ENCODE results near the gene SEPTIN5. TPM values are rescaled to one million over a fixed set of nuclear protein-coding genes. Genes with fewer than 3 reads are reported as not detected.

The SEPTIN5 gene
- total RNA-seq, 1 donor from 2014 or later, result 141 TPM

Other genes with a start within 250 kb of the SEPTIN5 start
- 41.8 TPM for gene UFD1, start 235.3 kb upstream of the SEPTIN5 start, total RNA-seq
- 0.77 TPM for gene CDC45, start 234.6 kb upstream of the SEPTIN5 start, total RNA-seq
- gene CLDN5, start 190.1 kb upstream of the SEPTIN5 start, total RNA-seq, result 19.5 TPM
- not detected for gene GP1BB, start 9.0 kb downstream of the SEPTIN5 start, total RNA-seq
- gene TBX1, start 46.3 kb downstream of the SEPTIN5 start, total RNA-seq, result 8.0 TPM
- 2.9 TPM for gene GNB1L, start 140.4 kb downstream of the SEPTIN5 start, total RNA-seq
- gene RTL10, start 140.4 kb downstream of the SEPTIN5 start, total RNA-seq, result 6.6 TPM
- gene COMT, start 227.3 kb downstream of the SEPTIN5 start, total RNA-seq, result 81.5 TPM
- 35.2 TPM for gene TXNRD2, start 227.3 kb downstream of the SEPTIN5 start, total RNA-seq